DMS 273 (cell line): ENCODE measurements around the gene ZBTB16.

Experiments used
- DNase-seq: peaks from one replicate; lab custom pipeline; 2025; ENCODE audit not compliant: unreplicated experiment; lab: John Stamatoyannopoulos, UW

ZBTB16 gene

GRCh38 chr11:114200351-114201133, 141.0 kb downstream of the ZBTB16 start:
- DNase-seq: no peak

- no peak for DNase-seq
Observed at GRCh38 chr11:114201219-114201618, 141.7 kb downstream of the ZBTB16 start.

GRCh38 chr11:114202011-114202609, 142.6 kb downstream of the ZBTB16 start:
- no peak for DNase-seq

GRCh38 chr11:114207096-114207495, 147.6 kb downstream of the ZBTB16 start:
- DNase-seq: no peak

- DNase-seq: no peak
Observed at GRCh38 chr11:114208377-114208776, 148.9 kb downstream of the ZBTB16 start.

- DNase-seq: no peak
Observed at GRCh38 chr11:114209343-114209742, 149.8 kb downstream of the ZBTB16 start.

GRCh38 chr11:114209904-114210303, 150.4 kb downstream of the ZBTB16 start:
- no peak for DNase-seq

- no peak for DNase-seq
Observed at GRCh38 chr11:114211444-114212121, 152.1 kb downstream of the ZBTB16 start.

- DNase-seq: no peak
Observed at GRCh38 chr11:114213622-114214021, 154.1 kb downstream of the ZBTB16 start.

GRCh38 chr11:114215428-114215827, 155.9 kb downstream of the ZBTB16 start:
- DNase-seq: no peak

- DNase-seq: no peak
Observed at GRCh38 chr11:114215871-114216795, 156.6 kb downstream of the ZBTB16 start.

GRCh38 chr11:114216796-114217180, 157.3 kb downstream of the ZBTB16 start:
- no peak for DNase-seq

GRCh38 chr11:114218508-114218907, 159.0 kb downstream of the ZBTB16 start:
- DNase-seq: no peak

GRCh38 chr11:114219559-114220349, 160.2 kb downstream of the ZBTB16 start:
- no peak for DNase-seq

- no peak for DNase-seq
Observed at GRCh38 chr11:114221037-114221436, 161.5 kb downstream of the ZBTB16 start.

GRCh38 chr11:114225661-114226060, 166.2 kb downstream of the ZBTB16 start:
- no peak for DNase-seq

GRCh38 chr11:114226356-114226755, 166.8 kb downstream of the ZBTB16 start:
- no peak for DNase-seq

- DNase-seq: peak; percentile 68
Observed at GRCh38 chr11:114228435-114229411, 169.2 kb downstream of the ZBTB16 start.
